Non-pigmented ciliary epithelial cell (primary cell): Measurements from ENCODE around the gene GSG1L.
"Not testable (repeated sequence)": the region's sequence is repeated elsewhere in the genome, so short reads cannot be mapped to it uniquely, and the experiment has no call there.

ENCODE experiments used
- DNase-seq: peaks from one replicate; pipeline ENCODE4 v3.0.0-alpha.2; 2010; ENCODE audit warnings: low read depth

The GSG1L gene

DNA sequence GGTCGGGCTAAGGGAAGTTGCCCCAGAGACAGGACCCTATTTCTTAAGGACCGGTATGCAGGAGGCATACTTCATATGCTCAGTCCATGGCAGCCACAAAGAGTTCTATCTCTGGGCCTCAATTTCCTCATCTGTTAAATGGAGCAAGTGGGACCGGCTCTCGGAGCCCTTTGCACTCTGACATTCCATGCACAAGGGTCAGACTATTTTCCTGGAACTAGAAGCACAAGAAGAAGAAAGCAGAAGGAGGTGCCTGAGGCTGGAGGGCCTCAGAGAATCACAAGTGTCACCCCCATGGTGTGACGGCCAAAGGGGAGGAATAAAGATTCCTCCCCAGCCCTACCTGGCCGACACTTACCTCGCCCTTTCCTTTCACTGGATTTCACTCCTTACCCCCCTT, 115.8 kb downstream of the GSG1L start:
- no peak for DNase-seq

- DNase-seq: no peak
Measured at GRCh38 chr16:27945233-27945973, 118.1 kb downstream of the GSG1L start.

DNA sequence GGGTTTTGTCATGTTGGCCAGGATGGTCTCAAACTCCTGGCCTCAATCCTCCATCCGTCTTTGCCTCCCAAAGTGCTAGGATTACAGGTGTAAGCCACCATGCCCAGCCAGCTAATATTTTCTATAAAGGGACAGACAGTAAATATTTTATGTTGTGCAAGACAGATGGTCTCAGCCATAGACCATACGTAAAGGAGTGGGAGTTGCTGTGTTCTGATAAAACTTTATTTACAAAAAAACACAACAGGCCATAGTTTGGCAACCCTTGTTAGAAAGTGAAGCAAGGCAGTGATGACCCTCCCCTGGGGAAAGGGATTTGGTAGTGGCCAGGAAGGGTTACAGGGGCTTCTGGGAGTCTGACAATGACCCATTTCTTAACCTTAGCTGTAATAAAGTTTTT, 119.7 kb downstream of the GSG1L start:
- no peak for DNase-seq

DNA sequence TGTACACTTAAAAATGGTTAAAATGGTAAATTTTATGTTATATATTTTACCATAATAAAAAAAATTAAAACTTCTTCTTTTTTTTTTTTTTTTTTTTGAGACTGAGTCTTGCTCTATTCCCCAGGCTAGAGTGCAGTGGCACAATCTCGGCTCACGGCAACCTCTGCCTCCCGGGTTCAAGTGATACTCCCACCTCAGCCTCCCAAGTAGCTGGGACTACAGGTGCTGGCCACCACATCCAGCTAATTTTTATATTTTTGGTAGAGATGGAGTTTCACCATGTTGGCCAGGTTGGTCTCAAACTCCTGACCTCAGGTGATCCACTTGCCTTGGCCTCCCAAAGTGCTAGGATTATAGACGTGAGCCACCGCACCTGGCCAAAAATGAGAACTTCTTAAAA, 121.4 kb downstream of the GSG1L start:
- DNase-seq: not testable (repeated sequence)

DNA sequence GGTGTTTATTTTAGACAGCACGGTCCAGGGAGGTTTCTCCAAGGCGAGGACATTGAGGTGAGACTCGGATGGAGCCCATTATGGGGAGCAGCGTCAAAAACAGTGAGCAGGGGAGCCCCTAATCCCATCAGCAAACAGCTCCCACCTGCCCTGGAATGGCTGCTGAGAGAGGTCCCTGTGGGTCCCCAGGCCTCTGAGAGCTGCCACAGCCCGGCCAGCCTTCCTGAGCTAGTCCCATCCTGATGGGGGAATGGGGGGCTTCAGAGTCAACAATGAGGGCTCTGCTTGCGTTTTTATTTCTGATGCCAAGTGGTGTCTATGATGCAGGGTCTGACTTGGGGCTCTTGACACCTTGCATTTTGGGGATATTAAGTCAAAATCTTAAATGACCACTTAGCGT, 128.4 kb downstream of the GSG1L start:
- DNase-seq: no peak

DNA sequence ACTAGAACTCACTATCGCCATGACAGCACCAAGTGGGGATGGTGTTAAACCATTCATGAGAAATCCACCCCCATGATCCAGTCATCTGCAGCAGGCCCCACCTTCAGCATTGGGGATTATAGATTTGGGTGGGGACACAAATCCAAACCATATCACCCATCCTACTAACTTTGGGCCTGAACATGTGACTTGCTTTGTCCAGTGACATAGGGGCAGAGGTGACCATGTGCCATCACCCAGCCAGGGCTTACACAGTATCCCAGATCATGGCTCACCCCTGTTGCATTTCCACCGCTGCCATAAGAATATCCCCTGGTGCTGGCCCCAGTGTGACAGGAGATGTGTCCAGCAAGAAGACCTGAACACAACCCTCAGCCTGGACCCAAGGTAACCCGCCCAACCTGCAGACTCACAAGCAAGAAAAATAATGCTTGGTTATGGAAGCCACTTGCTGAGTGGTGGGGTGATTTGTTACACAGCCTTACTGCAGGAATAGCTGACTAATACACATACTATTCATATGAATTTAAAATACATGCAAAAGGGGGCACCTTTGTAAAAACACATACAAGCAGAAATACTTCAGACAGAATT, 130.9 kb downstream of the GSG1L start:
- DNase-seq: no peak

DNA sequence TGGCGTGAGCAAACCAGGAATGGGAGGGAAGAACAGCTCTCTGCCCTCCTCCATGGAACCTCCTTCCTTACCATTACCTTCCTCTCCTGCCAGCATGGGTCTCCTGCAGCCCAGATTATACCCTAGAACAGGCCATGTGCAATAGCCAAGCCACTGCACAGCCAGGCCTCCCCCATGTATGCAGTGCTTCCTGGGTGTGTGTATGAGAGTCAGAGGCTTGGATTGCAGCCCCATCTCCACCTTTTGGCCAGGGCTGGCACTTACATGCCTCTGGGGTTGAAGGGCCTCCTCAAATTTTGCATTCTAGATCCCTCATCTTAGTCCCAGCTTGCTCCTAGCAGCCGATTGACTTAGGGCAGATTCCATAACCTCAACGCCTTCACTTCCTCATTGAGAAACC, 133.7 kb downstream of the GSG1L start:
- no peak for DNase-seq

DNA sequence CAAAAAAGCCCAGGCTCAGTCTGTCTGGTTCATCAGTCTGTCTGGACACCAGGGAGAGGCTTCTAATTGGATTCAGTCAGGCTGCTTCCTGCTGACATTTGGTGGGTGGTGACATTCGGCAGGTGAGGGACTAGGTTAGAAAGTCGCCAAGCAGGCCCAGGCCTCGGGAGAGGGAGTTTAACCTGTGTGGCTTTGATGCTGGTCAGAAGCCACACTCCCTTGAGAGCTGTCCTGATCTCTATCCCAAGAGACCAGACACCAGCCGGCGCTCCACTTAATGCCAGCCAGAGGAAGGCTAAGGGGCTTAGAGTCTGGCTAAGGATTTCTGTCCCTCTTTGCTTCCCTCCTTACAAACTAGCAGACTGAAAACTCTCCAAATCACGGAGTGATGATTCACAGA, 135.0 kb downstream of the GSG1L start:
- no peak for DNase-seq

DNA sequence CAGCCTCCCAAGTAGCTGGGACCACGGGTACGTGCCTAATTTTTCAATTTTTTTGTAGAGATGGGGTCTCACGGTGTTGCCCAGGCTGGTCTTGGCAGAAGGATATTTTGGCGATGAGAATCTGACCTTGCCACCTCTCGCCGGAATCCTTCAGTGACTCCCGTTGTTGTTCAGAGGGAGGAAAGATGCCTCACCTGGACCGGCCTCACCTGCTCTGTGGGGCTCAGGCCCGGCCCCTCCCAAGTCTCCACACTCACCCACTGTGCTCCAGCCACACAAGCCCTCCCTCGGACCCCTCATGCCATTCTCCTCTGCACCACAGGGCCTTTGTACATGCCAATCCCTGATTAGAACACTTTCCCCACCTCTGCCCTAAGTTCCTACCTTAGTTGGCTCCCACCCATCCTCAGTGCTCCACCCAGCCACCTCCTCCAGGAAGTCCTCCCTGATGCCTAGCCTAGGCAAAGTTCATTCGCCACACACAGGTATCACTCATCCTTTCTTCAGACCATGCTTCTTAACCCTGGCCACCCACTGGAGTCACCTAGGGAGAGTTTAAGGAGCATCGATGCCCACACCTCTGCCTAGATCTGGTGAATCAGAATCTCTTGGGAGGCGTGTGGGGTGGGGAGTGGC, 136.1 kb downstream of the GSG1L start:
- no peak for DNase-seq

DNA sequence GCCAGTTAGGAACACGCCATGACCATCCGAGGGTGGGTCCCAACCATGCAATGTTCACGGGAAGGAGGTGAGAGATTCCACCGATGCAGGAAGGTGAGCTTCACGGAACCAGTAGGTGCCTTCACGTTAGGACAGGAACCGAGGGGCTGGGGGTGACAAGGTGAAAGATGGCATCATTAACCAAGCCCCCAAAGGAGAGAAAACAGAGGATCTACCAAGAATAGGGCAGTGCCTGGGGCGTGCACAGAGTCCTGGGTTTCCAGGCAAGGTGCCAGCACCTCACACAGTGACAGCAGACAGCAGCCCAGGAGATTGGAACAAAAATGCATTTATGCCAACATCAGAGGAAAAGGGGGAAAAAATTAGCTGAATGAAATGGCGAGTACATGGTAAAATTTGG, 137.9 kb downstream of the GSG1L start:
- no peak for DNase-seq

- no peak for DNase-seq
Measured at GRCh38 chr16:27924411-27925118, 138.9 kb downstream of the GSG1L start.

DNA sequence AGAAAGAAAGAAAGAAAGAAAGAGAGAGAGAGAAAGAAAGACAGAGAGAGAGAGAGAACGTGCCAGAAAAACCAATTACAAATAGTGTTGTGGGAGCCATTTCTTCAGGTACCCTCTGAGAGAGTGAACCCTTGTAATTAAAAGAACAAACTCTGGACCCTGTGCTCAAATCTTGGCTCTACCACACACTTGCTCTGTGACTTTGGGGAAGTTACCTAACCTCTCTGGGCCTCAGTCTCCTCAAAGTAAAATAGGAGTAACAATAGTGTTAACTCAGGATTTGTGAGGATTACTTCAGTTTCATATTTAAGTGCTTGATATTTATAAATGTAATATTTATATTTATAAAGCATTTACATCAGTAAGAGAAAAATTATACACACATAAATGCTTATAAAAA, 139.8 kb downstream of the GSG1L start:
- DNase-seq: no peak

- DNase-seq: no peak
Measured at GRCh38 chr16:27922433-27922832, 141.1 kb downstream of the GSG1L start.

DNA sequence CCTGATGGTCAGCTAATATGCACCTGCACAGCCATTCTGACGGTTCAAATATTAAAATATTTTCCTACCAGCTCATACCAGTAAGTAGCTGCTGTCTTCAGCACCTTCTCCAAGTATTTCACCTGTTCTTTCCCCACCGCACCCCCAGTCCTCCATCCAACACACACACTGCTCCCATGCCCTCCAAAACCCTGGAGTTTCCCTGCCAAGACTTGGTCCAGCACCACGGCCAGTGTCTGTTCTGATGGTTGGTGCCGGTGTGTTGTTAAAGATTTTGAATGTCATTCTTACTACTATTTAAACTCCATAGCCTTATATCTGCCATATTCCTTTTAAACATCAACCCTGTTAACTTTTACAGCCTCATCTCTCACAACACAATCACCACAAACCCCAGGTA, 142.4 kb downstream of the GSG1L start:
- no peak for DNase-seq

DNA sequence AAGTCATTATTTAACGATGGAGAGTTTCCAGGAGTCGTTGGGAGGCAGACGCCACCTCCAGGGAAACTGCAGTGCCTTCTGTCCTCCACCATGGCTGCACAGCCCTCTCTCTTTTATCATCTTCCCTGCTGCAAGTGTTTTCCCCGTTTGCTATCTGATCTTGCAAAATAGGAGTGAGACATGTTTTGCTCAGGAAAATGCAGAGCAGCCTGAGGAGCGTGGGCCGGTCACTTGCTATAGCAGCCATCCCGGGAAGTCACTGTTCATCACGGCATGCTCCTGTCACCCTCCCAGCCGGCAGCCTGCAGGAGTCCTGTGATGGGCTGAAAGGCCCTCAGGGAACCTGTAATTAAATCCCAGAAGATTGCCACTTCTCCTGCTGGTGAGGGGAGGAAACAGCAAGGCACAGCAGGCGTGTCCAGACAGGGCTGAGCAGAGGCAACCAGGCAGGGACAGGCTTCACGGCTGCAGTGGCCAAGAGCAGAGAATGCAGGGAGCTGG, 143.1 kb downstream of the GSG1L start:
- DNase-seq: no peak

DNA sequence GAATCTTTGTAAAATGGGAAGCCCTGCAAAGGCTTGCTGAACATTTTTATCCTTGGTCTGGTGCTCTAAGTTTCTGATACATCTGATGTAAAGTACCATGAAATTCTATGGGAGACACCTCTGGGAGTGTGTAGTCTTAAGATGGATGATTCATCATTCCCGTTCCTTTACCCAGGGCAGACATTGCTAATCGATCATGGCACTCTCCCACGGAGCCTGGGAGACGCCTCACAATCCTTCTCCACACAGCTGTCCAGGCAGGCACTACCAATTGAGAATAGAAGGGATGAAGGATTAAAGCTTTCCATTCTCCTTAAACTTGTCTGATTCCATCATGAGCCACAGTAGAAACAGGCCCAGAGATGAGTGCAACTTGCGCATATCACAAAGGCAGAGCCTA, 144.8 kb downstream of the GSG1L start:
- no peak for DNase-seq

DNA sequence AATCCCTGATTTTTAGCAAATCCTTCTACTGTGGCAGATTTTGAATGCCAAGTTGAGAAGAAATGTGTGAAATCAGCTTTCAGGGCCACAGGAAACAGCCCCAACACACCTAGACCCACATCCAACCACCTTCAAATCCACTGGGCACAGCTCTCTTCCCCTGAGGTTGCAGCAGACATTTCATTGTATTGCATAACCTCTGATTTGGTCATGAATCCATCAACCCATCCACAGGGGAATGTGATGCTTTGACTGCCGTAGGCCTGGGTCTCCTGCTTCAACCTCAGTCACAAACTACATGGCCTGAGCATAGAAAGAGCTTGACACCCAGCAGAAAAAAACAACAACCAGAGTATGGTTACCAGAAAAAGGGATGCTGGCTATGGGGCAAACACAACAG, 145.6 kb downstream of the GSG1L start:
- no peak for DNase-seq

DNA sequence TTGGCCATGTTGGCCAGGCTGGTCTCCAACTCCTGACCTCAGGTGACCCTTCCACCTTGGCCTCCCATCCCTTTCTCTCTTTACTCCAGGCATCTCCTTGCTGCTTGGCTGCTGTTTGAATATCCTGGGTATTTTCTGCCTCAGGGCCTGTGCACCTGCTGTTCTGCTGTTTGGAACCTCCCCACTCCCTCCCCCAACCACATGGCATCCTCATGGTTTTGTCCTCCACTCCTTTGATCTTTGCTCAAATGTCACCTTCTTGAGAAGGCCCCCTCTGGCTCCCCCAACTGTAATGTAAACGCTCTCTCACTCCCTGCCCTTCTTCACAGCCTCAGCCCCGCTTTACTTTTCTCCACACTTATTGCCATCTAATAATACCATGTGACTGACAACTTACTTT, 152.0 kb downstream of the GSG1L start:
- DNase-seq: no peak

GRCh38 chr16:27907457-27907972, 156.0 kb downstream of the GSG1L start:
- no peak for DNase-seq

DNA sequence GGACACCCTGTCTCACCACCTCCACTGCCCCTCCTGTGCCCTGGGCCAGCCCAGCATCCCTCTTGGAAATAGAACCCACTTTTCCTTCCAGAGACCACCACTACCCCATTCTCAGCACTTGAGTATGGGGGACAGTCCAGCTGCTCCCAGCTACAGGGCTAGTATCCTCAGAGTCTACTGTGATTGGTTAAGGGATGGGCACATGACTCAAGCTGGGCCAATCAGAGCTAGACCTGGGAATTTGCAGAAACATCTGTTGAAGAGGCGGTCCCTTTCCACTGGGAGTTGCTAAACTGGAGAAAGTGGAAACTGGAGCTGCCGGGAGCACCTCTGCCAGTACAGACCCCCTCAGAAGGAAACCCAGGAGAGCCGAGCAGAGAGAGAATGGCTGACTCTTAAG, 156.6 kb downstream of the GSG1L start:
- no peak for DNase-seq

DNA sequence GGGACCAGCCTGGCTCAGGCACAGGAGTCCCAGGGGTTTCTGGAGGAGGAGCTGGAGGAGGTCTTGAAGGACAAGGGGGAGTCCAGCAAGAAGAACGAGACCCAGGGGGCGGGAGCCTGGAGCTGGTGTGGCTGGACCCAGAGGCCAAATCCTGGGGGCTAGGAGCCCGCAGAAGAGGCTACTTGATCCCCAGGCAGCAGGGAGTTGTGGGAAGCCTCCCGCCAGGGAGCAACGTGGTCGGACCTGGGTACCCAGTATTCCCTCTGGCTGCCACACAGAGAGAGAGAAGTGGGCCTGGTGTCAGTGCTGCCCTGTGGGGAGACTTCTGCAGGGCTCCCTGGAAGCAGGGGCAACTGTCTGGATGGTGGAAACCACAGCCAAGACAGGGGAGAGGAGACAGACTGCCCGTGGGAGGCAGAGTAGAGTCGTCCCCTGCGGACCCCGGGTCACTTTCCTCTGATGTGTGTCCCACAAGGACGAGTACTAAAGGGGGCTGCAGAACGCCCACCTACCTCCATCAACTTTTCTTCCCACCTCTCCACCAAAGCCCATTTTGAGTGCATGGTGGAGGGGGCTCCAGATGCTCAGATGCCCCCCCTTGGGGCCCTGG, 160.4 kb downstream of the GSG1L start:
- DNase-seq: no peak

- DNase-seq: no peak
Measured at GRCh38 chr16:27902551-27902950, 161.0 kb downstream of the GSG1L start.
